ENCODE measurements around the gene LTB4R.

The LTB4R gene

DNA sequence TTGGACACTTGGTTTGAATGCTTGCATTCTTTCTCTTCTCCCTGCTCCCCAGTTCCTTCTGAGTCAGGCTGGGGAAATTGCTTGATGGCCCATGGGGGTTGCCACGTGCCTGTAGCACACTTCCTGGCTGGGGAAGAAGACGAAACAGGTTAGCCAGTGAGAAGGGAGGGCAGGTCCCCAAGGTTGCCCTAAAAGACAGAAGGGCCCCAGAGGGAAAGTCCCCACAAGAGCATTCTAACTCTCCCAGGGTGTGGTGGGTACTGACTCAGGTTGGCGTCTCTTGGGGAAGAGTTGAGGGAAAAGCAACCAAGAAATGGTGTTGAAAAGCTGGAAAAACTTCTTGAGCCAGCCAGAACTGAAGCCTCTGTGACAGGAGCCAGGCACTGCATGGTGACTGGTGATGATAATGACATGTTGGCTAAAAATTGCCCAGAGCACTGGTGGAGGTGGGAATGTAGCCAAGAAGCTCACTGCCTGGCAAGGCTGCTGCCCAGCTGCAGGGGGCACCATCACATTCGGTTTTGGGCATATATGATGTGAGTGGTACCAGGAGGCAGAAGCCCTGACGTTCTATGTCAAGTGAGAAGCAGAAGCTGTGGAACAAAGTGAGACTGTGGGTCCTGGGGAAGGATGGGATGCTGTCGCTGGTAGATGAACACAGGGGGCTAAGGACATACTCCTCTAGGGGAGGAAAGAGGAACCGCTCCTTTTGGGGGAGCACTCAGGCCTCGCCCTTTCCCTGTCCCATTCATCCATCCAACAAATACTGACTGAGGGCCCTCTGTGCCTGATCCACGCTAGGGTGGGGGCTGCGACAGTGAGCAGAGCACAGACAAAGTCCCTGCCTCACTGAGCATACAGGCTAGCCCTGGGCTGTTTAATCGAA is 31.8 kb upstream of the LTB4R start:
- DNase-seq = no peak

GRCh38 chr14:24280797-24281460 is 30.4 kb upstream of the LTB4R start:
- no peak for DNase-seq

DNA sequence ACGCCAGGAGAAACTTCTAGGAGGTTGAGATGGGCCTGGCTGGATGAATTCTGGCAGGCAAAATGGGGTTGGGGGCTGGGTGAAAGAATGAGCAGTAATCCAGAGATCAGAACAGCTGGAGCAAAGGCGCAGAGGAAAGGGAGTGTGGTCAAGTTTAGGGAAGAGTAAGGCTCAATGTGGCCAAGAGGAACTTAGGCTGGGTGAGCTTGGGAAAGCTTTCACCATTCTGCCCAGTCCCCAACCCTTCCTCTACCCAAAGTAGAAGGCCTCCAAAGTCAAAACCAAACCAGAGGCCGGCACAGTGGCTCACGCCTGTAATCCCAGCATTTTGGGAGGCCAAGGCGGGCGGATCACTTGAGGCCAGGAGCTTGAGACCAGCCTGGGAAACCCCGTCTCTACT is 29.7 kb upstream of the LTB4R start:
- no peak for DNase-seq

- DNase-seq = no peak
Measured at GRCh38 chr14:24282736-24283135, 28.6 kb upstream of the LTB4R start.

DNA sequence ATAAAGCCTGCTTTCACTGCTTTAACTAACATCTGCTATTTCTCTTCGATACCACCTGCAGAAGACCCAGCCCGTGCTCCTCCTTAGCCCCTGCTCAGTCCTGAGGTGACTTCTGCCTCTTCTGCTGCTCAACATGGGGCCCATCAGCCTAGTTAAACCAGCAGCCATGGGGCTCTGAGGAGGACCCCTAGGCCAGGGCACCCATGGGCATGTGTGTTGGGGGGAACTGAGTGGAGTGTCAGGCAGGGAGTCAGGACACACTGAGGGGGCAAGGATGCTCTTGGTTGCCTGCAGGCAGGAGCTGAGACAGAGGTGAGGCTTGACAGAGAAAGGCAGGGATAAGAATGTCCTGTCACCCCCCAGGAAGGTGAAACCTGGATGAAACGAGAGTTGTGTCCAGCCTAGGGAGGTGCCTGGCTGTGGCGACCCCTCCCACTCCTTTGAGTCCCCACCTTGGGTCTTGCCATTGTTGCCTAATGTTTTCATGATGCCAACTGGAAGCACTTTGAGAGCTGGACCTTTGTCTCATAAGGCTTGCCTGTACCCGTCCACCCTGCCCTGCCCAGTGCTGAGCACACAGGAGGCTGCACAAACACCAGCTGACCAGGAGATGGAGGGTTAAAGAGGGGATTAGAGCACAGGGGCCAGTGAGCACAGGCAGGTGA is 27.4 kb upstream of the LTB4R start:
- DNase-seq = no peak

DNA sequence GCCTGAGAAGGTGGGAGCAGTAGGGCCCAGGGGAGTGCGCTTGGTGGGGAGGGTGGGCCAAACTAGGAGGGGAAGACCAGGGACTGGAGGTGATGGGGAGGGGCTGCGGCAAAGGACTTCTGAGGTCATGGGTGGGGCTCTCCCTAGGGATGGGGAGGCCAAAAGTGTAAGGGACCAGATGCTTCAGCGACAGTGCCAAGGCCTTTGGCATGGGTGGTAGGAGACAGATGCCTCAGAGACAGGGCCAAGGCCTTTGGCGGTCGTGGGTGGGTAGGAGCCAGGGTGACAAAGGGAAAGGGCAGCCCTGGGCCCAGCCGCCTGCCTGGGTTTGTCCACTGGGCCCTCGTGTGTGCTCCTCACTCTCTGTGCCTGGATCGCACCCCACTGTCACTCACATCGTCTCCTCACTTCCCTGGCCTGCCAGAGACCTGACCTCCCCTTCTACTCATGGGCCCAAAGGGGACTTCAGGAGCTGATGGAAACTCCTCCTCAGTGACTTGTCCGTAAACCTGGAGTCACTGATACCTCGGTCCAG is 26.7 kb upstream of the LTB4R start:
- no peak for DNase-seq

DNA sequence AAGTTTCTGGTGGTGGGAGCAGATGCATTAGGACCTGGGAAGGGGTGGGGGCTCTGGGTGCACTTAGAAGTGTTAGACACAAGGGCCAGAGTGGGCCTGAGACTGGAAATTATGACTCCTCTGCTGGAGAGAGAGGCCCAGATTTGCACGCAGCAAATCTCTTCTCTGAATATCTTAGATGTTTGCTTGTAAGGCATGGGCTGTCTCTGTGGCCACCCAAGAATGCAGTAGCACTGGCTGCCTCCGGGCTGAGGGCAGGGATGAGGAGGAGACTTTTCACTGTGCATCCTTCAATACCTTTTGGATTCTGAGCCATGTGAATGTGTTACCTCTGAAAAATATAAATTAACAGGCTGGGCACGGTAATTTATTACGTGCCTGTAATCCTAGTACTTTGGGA is 26.0 kb upstream of the LTB4R start:
- DNase-seq = no peak

DNA sequence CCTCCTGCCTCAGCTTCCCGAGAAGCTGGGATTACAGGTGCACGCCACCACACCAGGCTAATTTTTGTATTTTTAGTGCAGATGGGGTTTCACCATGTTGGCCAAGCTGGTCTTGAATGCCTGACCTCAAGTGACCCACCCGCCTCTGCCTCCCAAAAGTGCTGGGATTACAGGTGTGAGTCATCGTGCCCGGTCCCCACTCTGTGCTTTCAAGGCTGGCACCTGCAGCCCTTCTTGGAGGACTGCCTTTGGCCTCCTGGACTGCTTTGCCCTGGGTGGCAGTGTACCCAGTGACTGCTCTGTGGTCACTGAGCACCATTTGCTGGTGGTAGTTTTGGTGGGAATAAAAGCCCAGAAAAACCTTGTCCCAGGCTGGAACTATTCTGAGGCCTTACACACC is 24.3 kb upstream of the LTB4R start:
- DNase-seq = no peak

- DNase-seq = no peak
Measured at GRCh38 chr14:24289649-24290280, 21.5 kb upstream of the LTB4R start.

GRCh38 chr14:24290746-24291145 is 20.6 kb upstream of the LTB4R start:
- no peak for DNase-seq

GRCh38 chr14:24291446-24292117 is 19.7 kb upstream of the LTB4R start:
- no peak for DNase-seq

DNA sequence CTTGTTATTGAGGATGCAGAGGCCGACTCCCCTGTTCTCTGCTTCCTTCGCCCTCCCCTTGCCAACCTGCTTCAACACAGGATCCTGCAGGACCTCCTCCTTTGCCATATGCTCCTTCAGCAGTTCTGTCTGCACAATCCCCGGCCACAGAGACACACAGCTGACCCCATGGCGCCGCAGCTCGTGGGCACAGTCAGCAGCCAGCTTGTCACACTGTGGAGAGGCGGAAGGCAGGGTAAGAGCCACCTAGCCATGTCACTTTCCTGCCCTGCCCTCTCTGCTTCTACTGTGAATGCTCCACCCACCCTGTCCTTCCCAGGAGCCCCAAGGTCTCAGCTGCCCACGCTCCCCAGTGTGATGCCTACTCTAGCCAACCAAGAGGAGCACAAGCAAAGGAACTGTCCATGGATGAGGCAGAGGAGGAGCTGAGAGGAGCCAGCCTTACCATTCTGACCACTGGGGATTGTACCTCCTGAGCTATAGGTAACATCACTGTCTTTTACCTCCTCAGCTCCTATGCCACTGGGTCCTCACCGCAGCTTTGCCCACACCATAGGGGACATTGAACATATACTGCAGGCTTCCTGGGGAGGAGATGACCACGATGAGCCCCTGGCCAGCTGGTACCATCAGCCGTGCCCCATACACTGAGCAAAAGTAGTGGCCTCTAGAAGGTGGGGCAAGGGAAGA is 19.0 kb upstream of the LTB4R start:
- DNase-seq = no peak

DNA sequence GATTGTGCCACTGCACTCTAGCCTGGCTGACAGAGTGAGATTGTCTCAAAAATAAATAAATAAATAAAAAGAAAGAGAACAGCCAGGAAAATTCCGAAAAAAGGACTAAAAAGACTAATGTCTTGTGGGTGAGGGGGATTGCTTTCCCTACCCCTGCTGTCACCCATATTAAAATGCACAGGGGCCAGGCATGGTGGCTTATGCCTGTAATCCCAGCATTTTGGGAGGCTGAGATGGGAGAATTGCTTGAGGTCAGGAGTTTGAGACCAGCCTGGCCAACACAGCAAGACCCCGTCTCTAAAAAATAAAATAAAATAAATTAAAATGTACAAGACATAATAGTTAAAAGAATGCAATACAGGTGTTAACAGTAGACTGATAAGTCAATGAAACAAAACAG is 17.8 kb upstream of the LTB4R start:
- DNase-seq = no peak

- peak; percentile 68 to 75 for DNase-seq
Measured at GRCh38 chr14:24296341-24297157, 14.8 kb upstream of the LTB4R start.

DNA sequence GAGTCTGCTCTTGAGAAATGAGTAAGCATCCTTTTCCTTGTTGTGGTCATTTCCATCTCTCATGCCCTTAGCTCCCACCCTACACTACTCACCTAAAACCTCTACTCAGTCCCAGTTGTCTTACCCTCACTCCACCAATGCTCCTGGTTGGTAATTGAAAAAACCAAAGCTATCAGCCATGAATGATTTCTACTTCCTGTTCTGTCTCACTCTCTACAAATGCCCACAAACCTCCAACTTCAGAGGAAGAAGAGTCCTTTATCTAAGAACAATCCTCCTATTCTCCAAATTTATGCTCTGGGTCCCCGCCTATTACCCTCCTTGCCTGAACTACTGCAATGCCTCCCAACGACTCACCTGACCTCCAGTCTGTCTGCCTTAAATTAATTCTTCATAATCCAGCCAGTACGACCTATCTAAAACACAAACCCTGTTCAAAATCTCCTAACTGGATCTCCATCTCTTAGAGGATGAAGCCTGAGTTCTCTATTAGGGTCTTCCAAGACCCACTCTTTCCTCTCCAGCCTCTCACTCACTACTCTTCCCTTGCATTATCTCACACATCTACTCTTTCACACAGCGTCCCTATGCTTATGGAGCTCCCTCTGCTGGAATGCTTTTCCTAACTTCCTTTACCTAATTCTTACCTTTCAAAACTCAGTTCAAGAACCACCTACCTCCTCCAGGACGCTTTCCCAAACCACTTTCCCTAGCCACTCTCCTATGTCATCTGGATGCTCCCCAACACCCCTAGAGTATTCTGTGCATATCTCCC is 13.9 kb upstream of the LTB4R start:
- peak; percentile 17 to 51 for DNase-seq

DNA sequence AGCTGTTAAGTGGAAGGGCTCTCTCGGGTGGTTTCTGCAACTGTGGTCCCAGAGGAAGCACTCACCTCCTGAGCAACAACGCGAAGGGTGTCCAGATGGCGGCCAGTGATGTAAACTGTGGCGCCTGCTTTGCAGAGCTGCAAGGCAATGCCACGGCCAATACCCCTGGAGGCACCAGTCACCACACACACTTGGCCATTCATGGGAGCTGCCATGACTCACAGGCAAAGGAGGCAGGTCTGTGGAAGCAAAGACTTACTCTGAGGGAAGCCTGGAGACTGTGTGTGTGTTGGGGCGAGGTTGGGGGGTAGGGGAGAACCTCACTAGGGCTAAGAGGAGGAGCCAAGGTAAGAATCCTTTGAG is 12.4 kb upstream of the LTB4R start:
- DNase-seq = peak; percentile 58 to 76

GRCh38 chr14:24299255-24300191 is 11.8 kb upstream of the LTB4R start, which contains the start of the genes DHRS1 and NOP9:
Gene DHRS1, minus strand, starts transcription at chr14:24299780. Its CDS starts 674 bp downstream, at chr14:24299106.
Gene NOP9, plus strand, starts transcription at chr14:24299850. Its CDS starts 105 bp downstream, at chr14:24299955.
- peak; percentile 66 to 88 for DNase-seq

GRCh38 chr14:24300326-24300980 is 10.8 kb upstream of the LTB4R start:
- DNase-seq = no peak
